Fibroblast of lung (primary cell): ENCODE results near the gene C1QTNF8. TPM values are rescaled to one million over a fixed set of nuclear protein-coding genes. Genes with fewer than 3 reads are reported as not detected.

Experiments
- DNase-seq, 2 donors: peaks; one replicate each; pipeline versions ENCODE4 v3.0.0 to v3.0.0-alpha.2; 2010; ENCODE audit warnings: low read depth in 2 of 2
- H2AFZ ChIP-seq: 2 replicates; pipeline ENCODE4 v1.5.1; 2012; ENCODE audit warnings: low read length, control low read depth, inconsistent platforms
- H3K27ac ChIP-seq: 2 replicates; pipeline ENCODE4 v1.5.1; 2011; ENCODE audit warnings: low read length, control low read depth; ENCODE audit not compliant: insufficient read depth
- H3K27me3 ChIP-seq: 2 replicates; pipeline ENCODE4 v1.5.1; 2011; ENCODE audit warnings: mild to moderate bottlenecking, low read length; ENCODE audit not compliant: control insufficient read depth, insufficient read depth
- H3K36me3 ChIP-seq: 2 replicates; pipeline ENCODE4 v1.5.1; 2011; ENCODE audit warnings: low read length; ENCODE audit not compliant: control insufficient read depth, insufficient read depth
- H3K4me1 ChIP-seq: 2 replicates; pipeline ENCODE4 v1.5.1; 2011; ENCODE audit warnings: low read length; ENCODE audit not compliant: control insufficient read depth, insufficient read depth; ENCODE audit errors: extremely low read depth
- H3K4me2 ChIP-seq: 2 replicates; pipeline ENCODE4 v1.5.1; 2011; ENCODE audit warnings: low read length, control low read depth; ENCODE audit not compliant: insufficient read depth; ENCODE audit errors: extremely low read depth
- H3K4me3 ChIP-seq, 4 experiments: fragments of 200-600 bp in 1 of 4; sonication (generic) in 1 of 4; replicated peaks in 1 of 4; 2 replicates each; pipeline ENCODE4 v1.5.1; 2011 to 2016; ENCODE audit warnings: low read length in 4 of 4, low read depth in 3 of 4, mild to moderate bottlenecking in 3 of 4, control low read depth in 2 of 4, inconsistent platforms in 1 of 4, mixed read lengths in 1 of 4; ENCODE audit not compliant: insufficient read depth in 1 of 4; ENCODE audit errors: control extremely low read depth in 1 of 4
- H3K79me2 ChIP-seq: 2 replicates; pipeline ENCODE4 v1.5.1; 2012; ENCODE audit warnings: mild to moderate bottlenecking, low read length, inconsistent platforms; ENCODE audit not compliant: control insufficient read depth, insufficient read depth
- H3K9ac ChIP-seq: 2 replicates; pipeline ENCODE4 v1.5.1; 2011; ENCODE audit warnings: mild to moderate bottlenecking, low read length, control low read depth; ENCODE audit not compliant: insufficient read depth
- H3K9me3 ChIP-seq: 2 replicates; pipeline ENCODE4 v1.5.1; 2012; ENCODE audit warnings: low read depth, low read length; ENCODE audit not compliant: control insufficient read depth, insufficient read depth
- H4K20me1 ChIP-seq: 2 replicates; pipeline ENCODE4 v1.5.1; 2011; ENCODE audit warnings: low read length; ENCODE audit not compliant: control insufficient read depth, insufficient read depth; ENCODE audit errors: extremely low read depth
- EZH2 ChIP-seq: IDR thresholded peaks from 2 replicates; pipeline ENCODE4 v1.5.1; 2012; ENCODE audit warnings: low read length, control low read depth, mild to moderate bottlenecking; ENCODE audit errors: missing control alignments
- polyA plus RNA-seq, 2 donors: library from polyadenylated mRNA; depleted of rRNA in 1 of 2; stranded (reverse) in 1 of 2; unstranded in 1 of 2; fragments of >200 nt; gene quantifications; 2 replicates each; pipeline ENCODE4 v1.2.1, GENCODE V29; 2011 to 2012; ENCODE audit warnings: missing spikeins in 1 of 2
- total RNA-seq: library from RNA; depleted of rRNA; stranded (reverse); fragments of >200 nt; gene quantifications from 2 replicates; pipeline ENCODE4 v1.2.1, GENCODE V29; 2014
- TF ChIP-seq, protein P1 (sequence below), 2 donors: IDR thresholded peaks in 1 of 2; conservative IDR thresholded peaks in 1 of 2; 1 replicate in 1 of 2; 2 replicates in 1 of 2; pipeline ENCODE4 v1.5.1; 2011 to 2012; ENCODE audit warnings: low read length in 2 of 2, control low read depth in 1 of 2, inconsistent platforms in 1 of 2, low read depth in 1 of 2, mild to moderate bottlenecking in 1 of 2

The C1QTNF8 gene
- total and polyA plus RNA-seq, 2 donors (not counting 1 experiment from before 2014, with no cell fraction given), result not detected

DNA sequence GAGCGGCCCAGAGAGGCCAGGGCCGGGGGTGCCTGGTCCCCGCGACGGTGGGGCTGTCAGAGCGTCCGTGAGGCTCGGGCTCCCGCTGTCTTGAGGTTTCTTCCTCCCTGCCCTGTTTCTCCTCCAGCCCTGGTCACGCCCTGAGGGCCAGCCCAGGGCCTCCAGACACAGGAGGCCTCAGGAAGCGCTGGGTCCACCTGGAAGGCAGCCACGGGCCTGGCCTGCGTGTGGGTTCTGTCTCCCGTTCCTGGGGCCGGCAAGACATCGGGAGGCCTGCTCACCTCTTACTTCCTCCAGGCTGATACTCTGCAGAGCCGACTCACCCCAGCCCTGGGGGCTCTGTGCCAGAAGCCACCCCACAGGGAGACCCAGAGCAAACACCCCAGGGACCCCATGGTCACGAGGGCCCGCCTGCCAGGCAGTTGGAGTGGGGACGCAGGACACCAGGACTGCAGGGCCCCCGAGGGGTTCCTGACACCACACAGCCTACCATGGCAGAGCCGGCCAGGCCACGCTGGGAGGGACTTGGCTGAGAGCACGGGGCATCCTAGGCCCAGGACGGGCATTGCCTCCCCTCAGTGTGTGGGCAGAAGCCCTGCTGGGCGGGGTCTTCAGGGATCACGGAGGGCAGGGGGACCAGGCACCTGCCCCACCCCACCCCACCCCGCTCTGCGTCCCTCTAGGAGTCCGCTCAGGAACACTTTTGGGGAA is 37.9 kb upstream of the C1QTNF8 start:
- H2AFZ ChIP-seq, result no peak overlapping the region
- no peak overlapping the region for H3K9ac ChIP-seq
- H3K27me3 ChIP-seq, result no peaks in the 10 kb centered on the region
- H3K4me1 ChIP-seq, result no peaks in the 10 kb centered on the region
- no peaks in the 10 kb centered on the region for H4K20me1 ChIP-seq
- H3K4me2 ChIP-seq, result no peak overlapping the region
- TF ChIP-seq, protein P1, sequence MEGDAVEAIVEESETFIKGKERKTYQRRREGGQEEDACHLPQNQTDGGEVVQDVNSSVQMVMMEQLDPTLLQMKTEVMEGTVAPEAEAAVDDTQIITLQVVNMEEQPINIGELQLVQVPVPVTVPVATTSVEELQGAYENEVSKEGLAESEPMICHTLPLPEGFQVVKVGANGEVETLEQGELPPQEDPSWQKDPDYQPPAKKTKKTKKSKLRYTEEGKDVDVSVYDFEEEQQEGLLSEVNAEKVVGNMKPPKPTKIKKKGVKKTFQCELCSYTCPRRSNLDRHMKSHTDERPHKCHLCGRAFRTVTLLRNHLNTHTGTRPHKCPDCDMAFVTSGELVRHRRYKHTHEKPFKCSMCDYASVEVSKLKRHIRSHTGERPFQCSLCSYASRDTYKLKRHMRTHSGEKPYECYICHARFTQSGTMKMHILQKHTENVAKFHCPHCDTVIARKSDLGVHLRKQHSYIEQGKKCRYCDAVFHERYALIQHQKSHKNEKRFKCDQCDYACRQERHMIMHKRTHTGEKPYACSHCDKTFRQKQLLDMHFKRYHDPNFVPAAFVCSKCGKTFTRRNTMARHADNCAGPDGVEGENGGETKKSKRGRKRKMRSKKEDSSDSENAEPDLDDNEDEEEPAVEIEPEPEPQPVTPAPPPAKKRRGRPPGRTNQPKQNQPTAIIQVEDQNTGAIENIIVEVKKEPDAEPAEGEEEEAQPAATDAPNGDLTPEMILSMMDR (conservative IDR thresholded peaks at IDR 0.05 in 1 of 2, IDR thresholded peaks at IDR 0.05 in 1 of 2; ENCODE audit: low read depth in 1 of 2, low read length in 2 of 2), result no peak
- TF ChIP-seq EZH2, result no peak
- H3K36me3 ChIP-seq, result no peaks in the 10 kb centered on the region
- no peak for DNase-seq
- H3K79me2 ChIP-seq, result no peaks in the 10 kb centered on the region
- H3K4me3 ChIP-seq, result no peak overlapping the region
- no peak overlapping the region for H3K27ac ChIP-seq
- no peaks in the 10 kb centered on the region for H3K9me3 ChIP-seq

DNA sequence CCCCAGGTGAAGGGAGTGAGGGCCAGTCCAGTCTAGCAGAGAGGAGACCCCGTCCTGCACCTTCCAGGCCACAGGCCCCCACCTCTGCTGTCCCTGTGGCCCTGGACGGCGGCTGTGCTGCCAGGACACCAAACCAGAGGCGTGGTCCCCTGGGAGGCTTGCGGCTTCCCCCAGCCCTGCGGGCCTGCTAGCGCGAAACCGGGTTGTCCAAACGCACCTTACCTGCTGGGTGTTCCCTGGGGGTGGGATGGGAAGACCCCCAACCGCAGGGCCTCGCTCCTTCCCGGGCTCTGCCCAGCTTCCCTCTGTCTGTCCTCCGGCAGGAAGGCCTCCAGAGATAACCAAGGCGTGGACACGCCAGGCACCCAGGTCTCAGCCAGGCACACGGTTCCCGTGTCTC is 37.2 kb upstream of the C1QTNF8 start:
- Histone ChIP-seq H3K9me3 (no peaks in the 10 kb centered on the region), H3K36me3 (no peaks in the 10 kb centered on the region), H3K4me1 (no peaks in the 10 kb centered on the region), H3K79me2 (no peaks in the 10 kb centered on the region), H3K4me2 (no peak overlapping the region), H3K27ac (no peak overlapping the region), H3K4me3 (no peak overlapping the region), H4K20me1 (no peaks in the 10 kb centered on the region), H3K9ac (no peak overlapping the region), H3K27me3 (no peaks in the 10 kb centered on the region), H2AFZ (no peak overlapping the region)
- no peak for DNase-seq
- no peak for TF ChIP-seq EZH2
- TF ChIP-seq, protein P1 (conservative IDR thresholded peaks at IDR 0.05 in 1 of 2, IDR thresholded peaks at IDR 0.05 in 1 of 2; ENCODE audit: low read depth in 1 of 2, low read length in 2 of 2), result no peak

DNA sequence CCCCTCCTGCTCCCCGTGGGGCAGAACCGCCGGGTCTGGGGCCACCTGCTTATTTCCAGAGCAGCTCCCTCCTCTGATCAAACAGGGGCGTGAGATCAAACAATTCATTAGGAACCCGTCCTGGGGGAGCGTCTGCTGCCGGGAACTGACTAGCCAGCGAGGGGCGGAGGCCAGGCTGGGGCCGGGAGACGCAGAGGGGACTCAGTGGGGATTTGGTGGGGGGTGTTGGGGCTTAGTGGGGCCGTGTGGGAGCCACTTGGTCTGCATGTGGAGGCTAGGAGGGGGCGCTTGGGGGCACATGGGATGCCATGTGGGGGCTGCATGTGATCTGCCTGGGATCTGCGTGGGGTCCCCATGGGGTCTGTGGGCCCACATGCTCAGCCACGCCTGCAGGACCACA is 36.4 kb upstream of the C1QTNF8 start:
- no peak overlapping the region for H3K9ac ChIP-seq

More for the DNA sequence above, 36.4 kb upstream of the C1QTNF8 start:
- Histone ChIP-seq H3K4me1 (no peaks in the 10 kb centered on the region), H3K27me3 (no peaks in the 10 kb centered on the region), H3K4me3 (no peak overlapping the region), H3K36me3 (no peaks in the 10 kb centered on the region), H3K4me2 (no peak overlapping the region), H3K27ac (no peak overlapping the region), H4K20me1 (no peaks in the 10 kb centered on the region), H3K9me3 (no peaks in the 10 kb centered on the region), H2AFZ (no peak overlapping the region), H3K79me2 (no peaks in the 10 kb centered on the region)
- TF ChIP-seq, protein P1 (conservative IDR thresholded peaks at IDR 0.05 in 1 of 2, IDR thresholded peaks at IDR 0.05 in 1 of 2; ENCODE audit: low read depth in 1 of 2, low read length in 2 of 2), result no peak
- no peak for TF ChIP-seq EZH2
- DNase-seq, result no peak
